BE2C (cell line): Measurements from ENCODE around the gene SUSD6.
"Not testable (repeated sequence)": the region's sequence is repeated elsewhere in the genome, so short reads cannot be mapped to it uniquely, and the experiment has no call there.

Experiments used
- DNase-seq: peaks from one replicate; pipeline ENCODE4 v3.0.0-alpha.2; 2020
- H3K27me3 ChIP-seq: fragments of 250-450 bp; sonication (Bioruptor Pico); 2 replicates; pipeline ENCODE4 v1.5.1; 2020; ENCODE audit warnings: mild to moderate bottlenecking
- H3K36me3 ChIP-seq: fragments of 250-450 bp; sonication (Bioruptor Pico); 2 replicates; pipeline ENCODE4 v1.5.1; 2020; ENCODE audit warnings: mild to moderate bottlenecking
- H3K4me1 ChIP-seq: fragments of 250-450 bp; sonication (Bioruptor Pico); 2 replicates; pipeline ENCODE4 v1.5.1; 2020
- H3K4me3 ChIP-seq: 2 replicates; pipeline ENCODE4 v1.5.1; 2011; ENCODE audit warnings: low read depth, low read length
- H3K9me3 ChIP-seq: fragments of 250-450 bp; sonication (Bioruptor Pico); 2 replicates; pipeline ENCODE4 v1.5.1; 2020
- TF ChIP-seq, protein P1 (sequence below): IDR thresholded peaks from 2 replicates; pipeline ENCODE4 v1.5.1; 2012; ENCODE audit warnings: mild to moderate bottlenecking, low read depth, low read length

Gene SUSD6

GRCh38 chr14:69635981-69636639 lies 24.7 kb downstream of the SUSD6 start:
- TF ChIP-seq, protein P1, sequence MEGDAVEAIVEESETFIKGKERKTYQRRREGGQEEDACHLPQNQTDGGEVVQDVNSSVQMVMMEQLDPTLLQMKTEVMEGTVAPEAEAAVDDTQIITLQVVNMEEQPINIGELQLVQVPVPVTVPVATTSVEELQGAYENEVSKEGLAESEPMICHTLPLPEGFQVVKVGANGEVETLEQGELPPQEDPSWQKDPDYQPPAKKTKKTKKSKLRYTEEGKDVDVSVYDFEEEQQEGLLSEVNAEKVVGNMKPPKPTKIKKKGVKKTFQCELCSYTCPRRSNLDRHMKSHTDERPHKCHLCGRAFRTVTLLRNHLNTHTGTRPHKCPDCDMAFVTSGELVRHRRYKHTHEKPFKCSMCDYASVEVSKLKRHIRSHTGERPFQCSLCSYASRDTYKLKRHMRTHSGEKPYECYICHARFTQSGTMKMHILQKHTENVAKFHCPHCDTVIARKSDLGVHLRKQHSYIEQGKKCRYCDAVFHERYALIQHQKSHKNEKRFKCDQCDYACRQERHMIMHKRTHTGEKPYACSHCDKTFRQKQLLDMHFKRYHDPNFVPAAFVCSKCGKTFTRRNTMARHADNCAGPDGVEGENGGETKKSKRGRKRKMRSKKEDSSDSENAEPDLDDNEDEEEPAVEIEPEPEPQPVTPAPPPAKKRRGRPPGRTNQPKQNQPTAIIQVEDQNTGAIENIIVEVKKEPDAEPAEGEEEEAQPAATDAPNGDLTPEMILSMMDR = no peak

DNA sequence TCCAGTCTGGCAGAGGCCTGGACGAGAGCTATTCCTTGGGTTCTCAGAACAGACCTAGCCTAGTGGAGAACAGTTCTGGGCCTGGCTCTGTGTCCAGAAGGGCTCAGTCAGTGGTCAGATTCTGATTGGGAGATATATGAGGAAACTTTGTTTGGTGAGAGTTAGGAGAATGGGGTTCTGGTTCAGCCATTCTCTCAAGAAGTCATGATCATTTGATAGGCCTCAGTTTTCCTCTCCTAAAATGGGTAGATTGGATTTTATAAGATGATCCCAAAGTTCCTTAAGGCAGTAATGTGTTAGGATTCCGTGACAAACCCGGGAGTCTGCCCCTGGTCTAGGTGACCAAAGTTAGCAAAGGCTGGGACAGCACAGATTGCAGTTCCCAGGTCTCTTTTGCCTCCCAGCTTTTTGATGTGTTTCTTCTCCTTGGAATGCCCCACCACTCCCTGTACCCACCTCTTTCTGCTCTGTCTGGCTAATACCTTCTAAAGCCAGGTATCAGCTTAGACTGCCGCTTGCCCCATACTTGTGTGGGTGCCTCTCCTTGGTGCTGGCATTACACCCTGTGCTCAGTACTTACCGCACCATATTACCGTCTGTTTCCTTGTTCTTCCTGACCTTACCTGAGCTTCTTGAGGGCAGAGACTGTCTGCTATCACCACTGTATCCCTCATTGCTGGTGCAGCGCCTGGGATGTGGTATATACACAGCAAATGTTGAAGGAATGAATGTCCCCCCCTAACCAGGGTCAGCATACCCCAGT lies 25.5 kb downstream of the SUSD6 start:
- DNase-seq = no peak
- H3K4me1 ChIP-seq = peaks cover 6% of the 10 kb centered on the region; the same call in 1 of the 2 replicates
- H3K4me3 ChIP-seq = no peak overlapping the region
- TF ChIP-seq, protein P1 = no peak
- H3K9me3 ChIP-seq = no peaks in the 10 kb centered on the region
- no peaks in the 10 kb centered on the region for H3K27me3 ChIP-seq
- no peaks in the 10 kb centered on the region for H3K36me3 ChIP-seq

More at GRCh38 chr14:69635981-69636639, 24.7 kb downstream of the SUSD6 start:
- Histone ChIP-seq H3K27me3 (no peaks in the 10 kb centered on the region), H3K9me3 (no peaks in the 10 kb centered on the region), H3K4me1 (peaks cover 6% of the 10 kb centered on the region; the same call in 1 of the 2 replicates), H3K36me3 (no peaks in the 10 kb centered on the region), H3K4me3 (no peak overlapping the region)
- no peak for DNase-seq

- Histone ChIP-seq H3K4me3 (no peak overlapping the region), H3K9me3 (no peaks in the 10 kb centered on the region), H3K4me1 (peaks cover 6% of the 10 kb centered on the region; the same call in 1 of the 2 replicates), H3K27me3 (no peaks in the 10 kb centered on the region), H3K36me3 (no peaks in the 10 kb centered on the region)
- TF ChIP-seq, protein P1 = no peak
- peak; percentile 23 for DNase-seq
Observed at GRCh38 chr14:69637503-69638031, 26.2 kb downstream of the SUSD6 start.

DNA sequence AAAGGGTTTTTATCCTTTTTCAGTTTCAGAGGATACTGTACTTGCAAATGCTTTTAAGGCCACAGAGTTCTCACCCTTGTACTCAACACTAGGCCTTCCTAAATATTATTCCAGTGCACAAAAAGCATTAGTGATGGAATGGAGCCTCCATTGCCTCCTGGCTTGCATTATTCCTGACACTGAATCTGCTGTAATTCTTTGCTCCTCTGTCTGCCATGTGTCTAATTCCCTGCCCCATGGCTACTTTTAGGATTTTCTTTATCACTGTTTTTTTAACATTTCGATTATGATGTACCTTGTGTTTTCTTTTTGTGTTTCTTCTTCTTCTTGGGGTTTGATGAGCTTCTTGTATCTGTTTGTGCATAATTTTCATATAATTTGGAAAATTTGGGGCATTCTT lies 29.5 kb downstream of the SUSD6 start:
- Histone ChIP-seq H3K4me1 (peaks cover 6% of the 10 kb centered on the region; the same call in 1 of the 2 replicates), H3K27me3 (no peaks in the 10 kb centered on the region), H3K4me3 (no peak overlapping the region), H3K36me3 (no peaks in the 10 kb centered on the region), H3K9me3 (no peaks in the 10 kb centered on the region)
- TF ChIP-seq, protein P1 = no peak
- DNase-seq = no peak

- not testable (repeated sequence) for H3K36me3 ChIP-seq, H3K9me3 ChIP-seq, DNase-seq, H3K27me3 ChIP-seq, H3K4me1 ChIP-seq, H3K4me3 ChIP-seq
Observed at GRCh38 chr14:69642212-69642793, 30.9 kb downstream of the SUSD6 start.

- TF ChIP-seq, protein P1 = no peak
- DNase-seq = no peak
- no peaks in the 10 kb centered on the region for H3K27me3 ChIP-seq
- no peaks in the 10 kb centered on the region for H3K9me3 ChIP-seq
- no peaks in the 10 kb centered on the region for H3K36me3 ChIP-seq
- no peaks in the 10 kb centered on the region for H3K4me1 ChIP-seq
- H3K4me3 ChIP-seq = no peak overlapping the region
Observed at GRCh38 chr14:69643430-69644200, 32.2 kb downstream of the SUSD6 start.
